Measurements from ENCODE around the gene ZNF805. TPM values are rescaled to one million over a fixed set of nuclear protein-coding genes. Genes with fewer than 3 reads are reported as not detected.

ZNF805 gene
- total RNA-seq (2022; extraction: Qiagen RNA extraction), result 1.4 to 2.9 TPM (median 1.9 TPM) in 5 replicates

GRCh38 chr19:57240311-57241090 lies at the start of gene ZNF805:
ZNF805 (plus strand) TSS chr19:57240632; CDS start chr19:57240892, 260 bp downstream.

GRCh38 chr19:57191141-57192076 lies 49.0 kb upstream of the ZNF805 start, which contains the start of gene ZNF264:
ZNF264 (plus strand) TSS chr19:57191500; CDS start chr19:57191914, 414 bp downstream.

DNA sequence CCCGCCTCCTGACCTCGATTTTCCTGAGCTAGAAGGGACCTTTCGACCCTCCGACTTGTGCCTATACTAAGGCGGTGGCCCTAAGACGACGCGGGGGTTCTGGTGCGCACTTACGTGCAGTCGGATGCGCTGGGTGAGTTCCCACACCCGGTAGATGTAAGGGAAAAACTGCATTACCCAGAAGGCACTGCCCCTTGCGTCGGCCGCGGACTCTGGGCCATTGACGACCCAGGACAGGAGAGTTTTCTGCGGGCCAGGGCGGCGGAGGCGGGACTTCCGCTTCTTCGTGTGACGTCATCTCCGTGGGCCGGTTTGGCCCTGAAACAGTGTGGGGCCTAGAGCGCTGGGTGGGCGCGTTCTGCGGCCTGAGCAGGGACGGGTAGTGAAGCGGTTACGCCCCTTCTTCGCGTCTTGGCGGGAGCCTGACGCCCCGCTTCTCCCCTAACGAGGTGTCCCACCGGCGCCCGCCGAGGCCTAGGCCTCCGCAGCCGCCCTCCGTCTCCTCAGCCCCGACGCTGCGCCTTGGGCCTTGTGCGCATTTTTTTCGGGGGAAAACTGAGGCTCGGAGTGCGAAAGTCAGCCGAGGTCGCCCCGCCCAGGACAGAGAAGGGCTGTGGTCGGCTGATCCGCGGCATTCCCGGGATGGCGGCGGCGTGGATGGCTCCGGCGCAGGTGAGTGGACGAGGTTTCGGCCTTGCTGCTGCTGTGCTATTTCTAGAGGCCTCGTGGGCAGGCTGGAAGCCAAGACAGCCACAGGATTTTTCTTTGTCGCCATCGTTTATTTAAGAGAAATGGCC lies 39.9 kb downstream of the ZNF805 start, which contains the start of gene ZNF460:
Gene ZNF460, plus strand, starts transcription at position 321 of the 797 bp plus-strand sequence. Its CDS starts 322 bp downstream, at position 643.

Other genes with a start within 250 kb of the ZNF805 start
- not detected in 5 replicates for gene USP29, start 120.6 kb upstream of the ZNF805 start, total RNA-seq (2022; extraction: Qiagen RNA extraction)
- gene ZIM3, start 95.4 kb upstream of the ZNF805 start, total RNA-seq (2022; extraction: Qiagen RNA extraction), result not detected in 5 replicates
- 0.09 TPM in 1 of 5 replicates, not detected in the others for gene DUXA, start 73.1 kb upstream of the ZNF805 start, total RNA-seq (2022; extraction: Qiagen RNA extraction)
- 8.0 to 9.0 TPM (median 8.5 TPM) in 5 replicates for gene ZNF264, start 49.1 kb upstream of the ZNF805 start, total RNA-seq (2022; extraction: Qiagen RNA extraction)
- gene AURKC, start 9.6 kb upstream of the ZNF805 start, total RNA-seq (2022; extraction: Qiagen RNA extraction), result 0.23 to 0.55 TPM (median 0.32 TPM) in 5 replicates
- 0.84 to 1.2 TPM (median 0.95 TPM) in 5 replicates for gene ZNF460, start 39.9 kb downstream of the ZNF805 start, total RNA-seq (2022; extraction: Qiagen RNA extraction)
- gene ZNF543, start 79.8 kb downstream of the ZNF805 start, total RNA-seq (2022; extraction: Qiagen RNA extraction), result 1.3 to 2.0 TPM (median 1.4 TPM) in 5 replicates
- 1.8 to 2.5 TPM (median 2.0 TPM) in 5 replicates for gene ZNF304, start 110.6 kb downstream of the ZNF805 start, total RNA-seq (2022; extraction: Qiagen RNA extraction)
- 12.7 to 15.4 TPM (median 14.8 TPM) in 5 replicates for gene TRAPPC2B, start 122.9 kb downstream of the ZNF805 start, total RNA-seq (2022; extraction: Qiagen RNA extraction)
- gene ZNF547, start 122.9 kb downstream of the ZNF805 start, total RNA-seq (2022; extraction: Qiagen RNA extraction), result 1.00 to 1.9 TPM (median 1.1 TPM) in 5 replicates
- 2.9 to 4.1 TPM (median 3.7 TPM) in 5 replicates for gene ZNF548, start 149.2 kb downstream of the ZNF805 start, total RNA-seq (2022; extraction: Qiagen RNA extraction)
- 4.3 to 7.3 TPM (median 5.2 TPM) in 5 replicates for gene ZNF17, start 170.5 kb downstream of the ZNF805 start, total RNA-seq (2022; extraction: Qiagen RNA extraction)
- gene ZNF749, start 194.7 kb downstream of the ZNF805 start, total RNA-seq (2022; extraction: Qiagen RNA extraction), result 14.6 to 15.7 TPM (median 15.2 TPM) in 5 replicates
- gene VN1R1, start 216.5 kb downstream of the ZNF805 start, total RNA-seq (2022; extraction: Qiagen RNA extraction), result 0.03 to 0.07 TPM (median 0.05 TPM) in 4 of 5 replicates, not detected in the other
- gene ZNF772, start 236.9 kb downstream of the ZNF805 start, total RNA-seq (2022; extraction: Qiagen RNA extraction), result 0.85 to 1.8 TPM (median 1.6 TPM) in 5 replicates
- 5.6 to 7.5 TPM (median 6.5 TPM) in 5 replicates for gene ZNF419, start 247.1 kb downstream of the ZNF805 start, total RNA-seq (2022; extraction: Qiagen RNA extraction)